Measurements from ENCODE around the gene NDP.

GRCh38 chrX:43985511-43985910 is 12.3 kb upstream of the NDP start:
- no peak for TF ChIP-seq CTCF (IDR thresholded peaks at IDR 0.05)
- no peak for TF ChIP-seq EZH2 (IDR thresholded peaks at IDR 0.05; ENCODE audit: borderline replicate concordance, insufficient read depth, low read depth, low read length, poor library complexity, severe bottlenecking)
